Measurements from ENCODE around the gene RBM20.

Gene RBM20

DNA sequence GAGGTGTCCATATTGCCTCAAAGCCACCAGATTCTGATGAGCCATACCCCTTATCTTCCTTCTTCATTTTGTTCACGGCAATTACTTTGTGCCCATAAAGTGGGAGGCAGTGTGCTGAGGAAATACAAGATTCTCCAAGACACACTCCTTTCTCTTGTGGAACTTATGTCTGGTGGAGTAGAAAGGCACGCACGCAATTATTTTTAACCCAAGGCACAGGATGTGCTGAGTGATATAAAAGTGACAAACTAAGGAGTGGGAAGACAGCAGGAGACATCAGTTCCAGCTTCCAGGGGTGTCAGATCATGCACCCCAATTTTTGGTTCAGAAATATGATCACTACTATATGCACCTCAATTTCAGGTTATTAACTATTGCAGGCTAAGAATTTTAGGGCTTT is 132.9 kb downstream of the RBM20 start:
- H3K36me3 ChIP-seq (ENCODE audit: control insufficient read depth, low read depth, low read length), result no peaks in the 10 kb centered on the region
- no peaks in the 10 kb centered on the region for H3K9me3 ChIP-seq (ENCODE audit: control insufficient read depth, low read depth, low read length)
- H3K9ac ChIP-seq (ENCODE audit: low read length), result no peak overlapping the region
- no peak overlapping the region for H3K4me3 ChIP-seq (ENCODE audit: low read length)
- H3K27ac ChIP-seq (ENCODE audit: low read length), result no peak overlapping the region
- H3K4me1 ChIP-seq (ENCODE audit: control insufficient read depth, low read depth, low read length), result no peaks in the 10 kb centered on the region
- no peaks in the 10 kb centered on the region for H3K27me3 ChIP-seq (ENCODE audit: control insufficient read depth, insufficient read depth, low read length)

DNA sequence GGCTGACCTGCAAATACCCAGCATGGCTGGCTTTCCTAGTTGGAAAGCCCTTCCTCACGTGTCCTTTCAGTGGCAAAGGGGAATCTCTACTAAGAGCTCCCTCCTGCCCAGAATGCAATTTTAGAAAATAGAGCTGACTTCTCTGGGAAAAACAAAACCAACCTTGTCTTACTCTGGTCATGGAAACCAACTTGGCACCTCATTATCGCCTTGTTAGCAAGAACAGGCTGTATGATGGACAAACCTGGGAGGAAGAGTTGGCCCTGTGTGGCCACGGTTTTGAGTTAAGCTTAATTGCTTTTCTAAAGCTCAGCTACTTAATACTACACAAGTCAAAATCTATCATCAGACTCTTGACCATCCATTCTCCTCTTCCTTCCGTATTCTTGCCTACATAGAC is 133.5 kb downstream of the RBM20 start:
- no peaks in the 10 kb centered on the region for H3K36me3 ChIP-seq (ENCODE audit: control insufficient read depth, low read depth, low read length)
- H3K9me3 ChIP-seq (ENCODE audit: control insufficient read depth, low read depth, low read length), result no peaks in the 10 kb centered on the region
- no peaks in the 10 kb centered on the region for H3K27me3 ChIP-seq (ENCODE audit: control insufficient read depth, insufficient read depth, low read length)
- H3K4me3 ChIP-seq (ENCODE audit: low read length), result no peak overlapping the region
- H3K4me1 ChIP-seq (ENCODE audit: control insufficient read depth, low read depth, low read length), result no peaks in the 10 kb centered on the region
- no peak overlapping the region for H3K9ac ChIP-seq (ENCODE audit: low read length)
- no peak overlapping the region for H3K27ac ChIP-seq (ENCODE audit: low read length)

DNA sequence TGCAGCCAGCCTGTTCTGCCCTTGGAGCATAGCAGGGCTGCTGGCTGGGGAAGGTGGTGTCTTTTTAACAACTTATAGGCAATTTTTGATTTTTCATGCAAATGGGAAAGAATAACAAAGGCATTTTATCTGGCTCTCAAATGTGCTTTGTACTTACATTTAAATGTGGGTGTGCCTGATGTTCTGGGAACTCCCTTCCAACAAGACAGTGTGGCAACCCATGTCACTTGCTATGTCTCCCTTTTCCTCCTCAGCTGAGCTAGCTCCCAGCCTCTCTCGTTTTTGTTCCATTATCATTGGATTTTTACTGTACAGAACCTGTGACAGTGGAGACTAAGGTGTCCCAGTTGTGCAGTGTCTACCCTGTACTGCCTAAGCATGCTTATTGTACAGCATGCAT is 134.1 kb downstream of the RBM20 start:
- H3K36me3 ChIP-seq (ENCODE audit: control insufficient read depth, low read depth, low read length), result no peaks in the 10 kb centered on the region
- H3K9ac ChIP-seq (ENCODE audit: low read length), result no peak overlapping the region
- H3K27ac ChIP-seq (ENCODE audit: low read length), result no peak overlapping the region
- H3K27me3 ChIP-seq (ENCODE audit: control insufficient read depth, insufficient read depth, low read length), result no peaks in the 10 kb centered on the region
- H3K9me3 ChIP-seq (ENCODE audit: control insufficient read depth, low read depth, low read length), result no peaks in the 10 kb centered on the region
- H3K4me1 ChIP-seq (ENCODE audit: control insufficient read depth, low read depth, low read length), result no peaks in the 10 kb centered on the region
- H3K4me3 ChIP-seq (ENCODE audit: low read length), result no peak overlapping the region

DNA sequence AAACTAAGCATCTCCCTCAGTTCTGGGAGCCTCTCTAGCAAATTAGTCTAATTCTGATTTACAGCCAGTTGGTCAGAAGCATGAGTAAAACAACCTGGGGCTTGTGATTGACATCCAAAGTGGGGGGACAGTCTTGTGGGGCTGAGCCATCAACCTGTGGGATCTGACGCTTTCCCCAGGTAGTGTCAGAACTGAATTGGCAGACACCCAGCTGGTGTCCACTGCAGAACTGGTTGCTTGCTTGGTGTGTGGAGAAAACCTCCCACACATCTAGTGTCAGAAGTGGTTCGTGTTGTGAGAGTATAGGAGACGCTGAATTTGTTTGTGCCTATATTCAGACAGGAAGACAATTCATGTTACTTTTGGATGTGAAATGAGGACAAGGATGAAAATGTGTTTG is 135.4 kb downstream of the RBM20 start:
- H3K36me3 ChIP-seq (ENCODE audit: control insufficient read depth, low read depth, low read length), result no peaks in the 10 kb centered on the region
- no peak overlapping the region for H3K9ac ChIP-seq (ENCODE audit: low read length)
- no peaks in the 10 kb centered on the region for H3K4me1 ChIP-seq (ENCODE audit: control insufficient read depth, low read depth, low read length)
- no peaks in the 10 kb centered on the region for H3K9me3 ChIP-seq (ENCODE audit: control insufficient read depth, low read depth, low read length)
- H3K27me3 ChIP-seq (ENCODE audit: control insufficient read depth, insufficient read depth, low read length), result no peaks in the 10 kb centered on the region
- H3K4me3 ChIP-seq (ENCODE audit: low read length), result no peak overlapping the region
- no peak overlapping the region for H3K27ac ChIP-seq (ENCODE audit: low read length)

DNA sequence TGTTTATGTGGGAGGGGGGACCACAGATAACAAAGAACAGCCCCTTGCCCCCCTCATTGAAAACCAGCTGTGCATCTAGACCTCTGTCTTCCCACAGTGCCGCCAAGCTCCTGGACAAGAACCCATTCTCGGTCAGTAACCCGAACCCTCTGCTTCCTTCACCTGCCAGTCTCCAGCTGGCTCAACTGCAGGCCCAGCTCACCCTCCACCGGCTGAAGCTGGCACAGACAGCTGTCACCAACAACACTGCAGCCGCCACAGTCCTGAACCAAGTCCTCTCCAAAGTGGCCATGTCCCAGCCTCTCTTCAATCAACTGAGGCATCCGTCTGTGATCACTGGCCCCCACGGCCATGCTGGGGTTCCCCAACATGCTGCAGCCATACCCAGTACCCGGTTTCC is 136.6 kb downstream of the RBM20 start:
- H3K9ac ChIP-seq (ENCODE audit: low read length), result no peak overlapping the region
- no peaks in the 10 kb centered on the region for H3K9me3 ChIP-seq (ENCODE audit: control insufficient read depth, low read depth, low read length)
- no peaks in the 10 kb centered on the region for H3K4me1 ChIP-seq (ENCODE audit: control insufficient read depth, low read depth, low read length)
- H3K4me3 ChIP-seq (ENCODE audit: low read length), result no peak overlapping the region
- no peak overlapping the region for H3K27ac ChIP-seq (ENCODE audit: low read length)
- H3K36me3 ChIP-seq (ENCODE audit: control insufficient read depth, low read depth, low read length), result no peaks in the 10 kb centered on the region
- H3K27me3 ChIP-seq (ENCODE audit: control insufficient read depth, insufficient read depth, low read length), result no peaks in the 10 kb centered on the region

DNA sequence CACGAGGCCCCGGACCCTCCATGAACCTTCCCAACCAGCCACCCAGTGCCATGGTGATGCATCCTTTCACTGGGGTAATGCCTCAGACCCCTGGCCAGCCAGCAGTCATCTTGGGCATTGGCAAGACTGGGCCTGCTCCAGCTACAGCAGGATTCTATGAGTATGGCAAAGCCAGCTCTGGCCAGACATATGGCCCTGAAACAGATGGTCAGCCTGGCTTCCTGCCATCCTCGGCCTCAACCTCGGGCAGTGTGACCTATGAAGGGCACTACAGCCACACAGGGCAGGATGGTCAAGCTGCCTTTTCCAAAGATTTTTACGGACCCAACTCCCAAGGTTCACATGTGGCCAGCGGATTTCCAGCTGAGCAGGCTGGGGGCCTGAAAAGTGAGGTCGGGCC is 137.0 kb downstream of the RBM20 start:
- Histone ChIP-seq H3K27me3 (ENCODE audit: control insufficient read depth, insufficient read depth, low read length) (no peaks in the 10 kb centered on the region), H3K36me3 (ENCODE audit: control insufficient read depth, low read depth, low read length) (no peaks in the 10 kb centered on the region), H3K9me3 (ENCODE audit: control insufficient read depth, low read depth, low read length) (no peaks in the 10 kb centered on the region), H3K9ac (ENCODE audit: low read length) (no peak overlapping the region), H3K27ac (ENCODE audit: low read length) (no peak overlapping the region), H3K4me3 (ENCODE audit: low read length) (no peak overlapping the region), H3K4me1 (ENCODE audit: control insufficient read depth, low read depth, low read length) (no peaks in the 10 kb centered on the region)

DNA sequence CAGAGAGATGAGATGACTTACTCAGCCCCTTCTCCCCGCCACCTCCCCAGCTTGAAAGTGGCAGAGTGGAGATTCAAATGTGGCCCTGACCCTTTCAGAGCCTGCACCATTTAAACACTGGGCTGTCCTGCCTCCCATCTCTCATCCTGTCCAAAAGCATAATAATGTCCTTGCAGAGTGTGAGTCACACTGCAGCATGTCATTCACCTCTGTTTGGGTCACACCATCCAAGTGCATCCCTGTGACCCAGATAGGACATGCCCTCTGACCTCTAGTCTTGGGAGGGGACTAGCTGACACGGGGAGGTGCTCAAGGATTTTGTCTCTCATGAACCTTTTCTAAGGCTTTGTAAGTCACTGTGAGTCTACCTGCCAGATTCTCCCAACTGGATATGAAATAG is 138.5 kb downstream of the RBM20 start:
- Histone ChIP-seq H3K27ac (ENCODE audit: low read length) (no peak overlapping the region), H3K9ac (ENCODE audit: low read length) (no peak overlapping the region), H3K4me3 (ENCODE audit: low read length) (no peak overlapping the region), H3K36me3 (ENCODE audit: control insufficient read depth, low read depth, low read length) (no peaks in the 10 kb centered on the region), H3K27me3 (ENCODE audit: control insufficient read depth, insufficient read depth, low read length) (no peaks in the 10 kb centered on the region), H3K9me3 (ENCODE audit: control insufficient read depth, low read depth, low read length) (no peaks in the 10 kb centered on the region), H3K4me1 (ENCODE audit: control insufficient read depth, low read depth, low read length) (no peaks in the 10 kb centered on the region)

DNA sequence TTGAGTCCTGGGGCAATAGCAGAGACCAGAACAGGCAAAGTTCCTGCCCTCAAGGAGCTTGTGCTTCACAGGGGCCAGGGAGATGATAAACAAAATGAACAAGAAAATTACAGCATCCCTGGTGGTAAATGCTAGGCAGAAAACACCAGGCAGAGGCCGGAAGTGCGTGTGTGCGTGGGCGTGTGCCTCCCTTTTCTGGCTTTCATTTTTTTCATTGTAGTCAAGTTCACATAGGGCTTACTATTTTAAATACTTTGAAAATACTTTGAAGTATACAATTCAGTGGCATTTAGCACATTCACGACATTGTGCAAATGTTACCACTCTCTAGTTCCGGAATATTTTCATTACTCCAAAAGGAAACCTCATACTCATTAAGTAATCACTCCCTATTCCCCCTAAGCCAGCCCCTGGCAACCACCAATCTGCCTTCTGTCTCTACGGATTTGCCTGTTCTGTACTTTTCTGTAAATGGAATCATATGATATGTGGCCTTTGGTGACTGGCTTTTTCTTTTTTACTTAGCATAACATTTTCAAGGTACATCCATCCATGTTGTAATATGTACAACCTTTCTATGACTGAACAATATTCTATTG is 139.5 kb downstream of the RBM20 start:
- no peaks in the 10 kb centered on the region for H3K9me3 ChIP-seq (ENCODE audit: control insufficient read depth, low read depth, low read length)
- no peaks in the 10 kb centered on the region for H3K4me1 ChIP-seq (ENCODE audit: control insufficient read depth, low read depth, low read length)
- H3K27ac ChIP-seq (ENCODE audit: low read length), result no peak overlapping the region
- no peaks in the 10 kb centered on the region for H3K36me3 ChIP-seq (ENCODE audit: control insufficient read depth, low read depth, low read length)
- H3K27me3 ChIP-seq (ENCODE audit: control insufficient read depth, insufficient read depth, low read length), result no peaks in the 10 kb centered on the region
- no peak overlapping the region for H3K9ac ChIP-seq (ENCODE audit: low read length)
- no peak overlapping the region for H3K4me3 ChIP-seq (ENCODE audit: low read length)

DNA sequence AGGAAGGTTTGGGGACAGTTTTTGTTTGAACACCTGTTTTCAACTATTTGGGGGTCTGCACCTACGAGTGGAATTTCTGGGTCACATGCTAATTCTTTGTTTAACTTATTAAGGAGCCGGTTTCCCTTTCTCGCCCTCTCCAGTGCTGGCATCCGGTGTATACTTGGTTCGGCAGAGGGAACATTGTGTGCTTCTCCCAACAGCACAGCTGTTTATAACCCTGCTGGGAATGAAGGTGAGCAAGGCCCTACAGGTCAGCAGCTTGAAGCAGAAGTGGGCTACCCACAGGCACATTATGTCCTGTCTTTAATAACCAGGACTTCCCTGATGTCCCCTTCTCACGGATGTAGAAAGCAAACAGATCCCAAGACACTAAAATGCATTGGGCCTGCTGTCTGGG is 140.1 kb downstream of the RBM20 start:
- no peaks in the 10 kb centered on the region for H3K4me1 ChIP-seq (ENCODE audit: control insufficient read depth, low read depth, low read length)
- no peaks in the 10 kb centered on the region for H3K36me3 ChIP-seq (ENCODE audit: control insufficient read depth, low read depth, low read length)
- H3K9ac ChIP-seq (ENCODE audit: low read length), result no peak overlapping the region
- no peaks in the 10 kb centered on the region for H3K9me3 ChIP-seq (ENCODE audit: control insufficient read depth, low read depth, low read length)
- no peaks in the 10 kb centered on the region for H3K27me3 ChIP-seq (ENCODE audit: control insufficient read depth, insufficient read depth, low read length)
- H3K27ac ChIP-seq (ENCODE audit: low read length), result no peak overlapping the region
- H3K4me3 ChIP-seq (ENCODE audit: low read length), result no peak overlapping the region

DNA sequence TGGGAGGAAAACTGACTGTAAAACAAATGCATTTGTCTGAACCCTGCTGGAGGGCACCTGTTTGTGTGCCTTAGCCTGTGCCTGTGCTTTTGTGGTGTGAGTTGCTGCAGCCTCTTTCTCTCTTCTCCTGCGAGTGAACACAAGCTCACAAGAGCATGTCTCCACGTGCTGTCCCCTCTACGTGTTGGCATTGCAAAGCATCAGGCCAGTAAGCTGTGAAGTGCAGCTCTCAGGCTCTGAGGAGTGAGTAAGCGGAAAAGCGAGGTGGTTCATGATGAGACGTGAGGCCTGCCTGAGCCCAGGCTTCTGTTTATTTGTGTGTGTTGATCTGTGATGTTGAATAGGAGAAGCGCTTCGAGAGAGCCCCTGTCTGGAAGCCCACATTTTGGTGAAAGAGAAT is 142.0 kb downstream of the RBM20 start:
- no peaks in the 10 kb centered on the region for H3K27me3 ChIP-seq (ENCODE audit: control insufficient read depth, insufficient read depth, low read length)
- no peaks in the 10 kb centered on the region for H3K36me3 ChIP-seq (ENCODE audit: control insufficient read depth, low read depth, low read length)
- no peak overlapping the region for H3K27ac ChIP-seq (ENCODE audit: low read length)
- no peak overlapping the region for H3K4me3 ChIP-seq (ENCODE audit: low read length)
- no peaks in the 10 kb centered on the region for H3K4me1 ChIP-seq (ENCODE audit: control insufficient read depth, low read depth, low read length)
- no peak overlapping the region for H3K9ac ChIP-seq (ENCODE audit: low read length)
- no peaks in the 10 kb centered on the region for H3K9me3 ChIP-seq (ENCODE audit: control insufficient read depth, low read depth, low read length)

DNA sequence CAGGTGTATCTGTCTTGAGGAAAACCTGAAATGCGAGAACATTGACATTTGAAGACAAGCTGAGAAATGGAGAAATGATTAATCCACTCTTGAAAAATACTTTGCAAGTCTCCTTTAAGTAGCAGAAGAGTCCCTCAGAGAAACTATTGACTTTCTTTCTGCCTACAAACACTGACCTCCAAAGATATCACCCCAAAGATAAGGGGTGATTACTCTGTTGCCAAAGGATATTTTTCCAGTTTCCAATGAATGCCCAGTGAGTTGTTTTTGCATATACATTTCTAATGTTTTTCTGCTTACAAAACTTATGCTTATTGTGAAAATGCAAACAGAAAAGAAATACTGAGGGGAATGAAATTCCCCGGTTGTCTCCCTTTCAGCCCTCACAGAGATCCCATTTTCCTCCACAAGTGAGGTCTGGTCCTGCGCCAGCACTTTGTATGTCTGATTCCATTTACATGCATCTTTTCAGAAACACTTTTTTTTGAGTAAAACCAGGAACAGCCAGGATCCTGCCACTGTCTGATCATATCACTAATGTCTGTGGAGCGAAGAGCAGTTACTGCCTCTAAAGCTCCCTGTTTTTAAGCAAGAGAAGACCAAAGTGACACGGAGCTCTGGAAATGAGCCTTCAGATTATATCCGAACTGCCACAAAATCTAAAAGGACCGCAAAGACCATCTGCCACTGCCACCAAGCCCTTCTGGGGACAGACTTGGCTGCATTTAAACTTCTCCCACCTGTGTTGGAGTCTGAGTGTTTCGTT is 144.7 kb downstream of the RBM20 start:
- Histone ChIP-seq H3K4me3 (ENCODE audit: low read length) (no peak overlapping the region), H3K27me3 (ENCODE audit: control insufficient read depth, insufficient read depth, low read length) (no peaks in the 10 kb centered on the region), H3K27ac (ENCODE audit: low read length) (no peak overlapping the region), H3K36me3 (ENCODE audit: control insufficient read depth, low read depth, low read length) (no peaks in the 10 kb centered on the region), H3K9me3 (ENCODE audit: control insufficient read depth, low read depth, low read length) (no peaks in the 10 kb centered on the region), H3K9ac (ENCODE audit: low read length) (no peak overlapping the region), H3K4me1 (ENCODE audit: control insufficient read depth, low read depth, low read length) (no peaks in the 10 kb centered on the region)

All from iPS-18a (cell line).